IPS DF 6.9 (cell line): ENCODE measurements around the gene SV2C.

Experiments
- DNase-seq: peaks from one replicate; pipeline ENCODE4 v3.0.0-alpha.2; 2013; ENCODE audit warnings: low read depth, low spot score
- H3K27ac ChIP-seq: one replicate; pipeline ENCODE4 v1.5.1; 2013; ENCODE audit warnings: low read length, control low read depth
- H3K27me3 ChIP-seq: 2 replicates; pipeline ENCODE4 v1.6.1; 2013; ENCODE audit warnings: mild to moderate bottlenecking, low read length; ENCODE audit not compliant: control insufficient read depth, insufficient read depth
- H3K36me3 ChIP-seq: 2 replicates; pipeline ENCODE4 v1.6.1; 2013; ENCODE audit warnings: low read length; ENCODE audit not compliant: control insufficient read depth, insufficient read depth
- H3K4me1 ChIP-seq: 2 replicates; pipeline ENCODE4 v1.6.1; 2013; ENCODE audit warnings: low read length; ENCODE audit not compliant: control insufficient read depth, insufficient read depth
- H3K4me3 ChIP-seq: 2 replicates; pipeline ENCODE4 v1.5.1; 2013; ENCODE audit warnings: mild to moderate bottlenecking, low read length
- H3K9me3 ChIP-seq: 2 replicates; pipeline ENCODE4 v1.6.1; 2013; ENCODE audit warnings: low read length, inconsistent platforms; ENCODE audit not compliant: control insufficient read depth, insufficient read depth
- WGBS: extraction: QIAGEN DNeasy Blood & Tissue Kit; methylation state at CpG from one replicate; pipeline ENCODE4 v1.1.7; 2013; ENCODE audit warnings: mixed read lengths, missing lambda C conversion rate; ENCODE audit not compliant: insufficient read length, insufficient coverage; 5-methylcytosine and 5-hydroxymethylcytosine counted together

Gene SV2C

DNA sequence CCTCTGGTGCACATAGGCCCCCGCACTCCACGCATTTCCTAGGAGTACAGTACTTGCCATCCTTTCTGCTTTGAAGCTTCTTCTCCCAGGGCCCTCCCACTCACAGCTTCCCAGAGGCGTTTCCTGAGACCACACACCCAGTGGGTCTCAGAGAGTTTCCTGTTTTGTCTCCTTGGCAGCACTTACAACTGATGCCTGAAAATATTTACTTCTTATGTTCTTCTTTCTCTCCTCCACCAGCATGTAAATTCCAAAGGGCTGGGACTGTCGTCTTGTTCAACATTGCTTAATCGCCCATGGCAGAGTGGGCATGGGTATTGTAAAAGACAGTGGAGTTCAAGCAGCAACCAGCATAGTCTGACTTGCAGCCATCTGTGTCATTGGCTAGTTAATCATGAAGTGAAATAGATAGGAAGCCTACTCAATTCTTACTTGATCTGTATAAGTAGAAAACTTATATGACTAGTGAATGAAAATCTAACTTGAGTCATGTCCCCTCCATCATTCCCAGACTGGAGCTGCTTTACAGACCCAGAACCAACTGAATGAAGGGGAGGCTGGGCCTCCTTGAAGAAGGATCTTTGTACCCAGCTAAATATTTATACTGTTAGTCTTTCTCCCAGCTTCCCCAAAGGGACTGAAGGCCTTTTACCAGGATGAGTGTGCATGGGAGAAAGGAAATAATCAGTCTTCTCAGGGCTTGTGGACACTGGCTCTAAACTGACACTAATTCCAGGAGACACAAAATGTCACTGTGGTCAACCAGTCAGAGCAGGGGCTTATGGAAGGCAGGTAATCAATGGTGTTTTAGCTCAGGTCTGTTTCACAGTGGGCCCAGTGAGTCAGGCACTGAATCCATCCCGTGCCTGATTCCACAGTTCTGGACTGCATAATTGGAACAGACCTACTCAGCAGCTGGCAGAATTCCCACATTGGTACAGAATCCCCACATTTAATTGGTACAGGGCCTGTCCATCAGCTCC, 116.4 kb downstream of the SV2C start:
- no peak overlapping the region for H3K4me3 ChIP-seq
- no CpG with 5 or more reads among the region's 6 CpGs for WGBS
- H3K27me3 ChIP-seq = no peaks in the 10 kb centered on the region
- H3K27ac ChIP-seq = no peak overlapping the region
- H3K36me3 ChIP-seq = no peaks in the 10 kb centered on the region
- H3K4me1 ChIP-seq = no peaks in the 10 kb centered on the region
- no peaks in the 10 kb centered on the region for H3K9me3 ChIP-seq
- DNase-seq = no peak

GRCh38 chr5:76202182-76202581, 119.0 kb downstream of the SV2C start:
- Histone ChIP-seq H3K36me3 (no peaks in the 10 kb centered on the region), H3K4me3 (no peak overlapping the region), H3K4me1 (no peaks in the 10 kb centered on the region), H3K27ac (no peak overlapping the region), H3K27me3 (no peaks in the 10 kb centered on the region), H3K9me3 (no peaks in the 10 kb centered on the region)
- WGBS = no CpG with 5 or more reads among the region's 5 CpGs
- no peak for DNase-seq

DNA sequence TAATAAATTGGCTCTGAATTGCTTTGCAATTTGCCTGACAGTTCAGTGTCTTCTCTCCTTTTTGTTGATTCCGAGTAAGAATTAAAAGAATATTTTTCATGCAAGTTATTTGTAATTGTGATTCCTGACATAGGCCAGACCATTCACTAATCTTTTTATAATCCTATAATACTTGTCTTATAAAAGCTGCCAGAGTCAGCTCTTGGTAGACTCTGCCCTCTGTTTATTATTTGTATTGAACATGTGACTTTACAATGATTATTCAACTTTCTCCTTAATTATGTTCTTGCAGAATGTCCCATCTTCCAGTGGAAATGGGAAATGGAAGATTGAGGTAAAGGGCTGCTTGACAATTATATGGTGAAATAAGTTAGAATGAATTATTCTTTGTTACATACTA, 121.0 kb downstream of the SV2C start:
- H3K27me3 ChIP-seq = no peaks in the 10 kb centered on the region
- no peaks in the 10 kb centered on the region for H3K36me3 ChIP-seq
- WGBS = no CpG with 5 or more reads among the region's 1 CpG
- no peaks in the 10 kb centered on the region for H3K4me1 ChIP-seq
- no peaks in the 10 kb centered on the region for H3K9me3 ChIP-seq
- DNase-seq = no peak
- H3K4me3 ChIP-seq = no peak overlapping the region
- H3K27ac ChIP-seq = no peak overlapping the region

- no peaks in the 10 kb centered on the region for H3K9me3 ChIP-seq
- H3K4me3 ChIP-seq = no peak overlapping the region
- no peaks in the 10 kb centered on the region for H3K36me3 ChIP-seq
- no peak overlapping the region for H3K27ac ChIP-seq
- H3K4me1 ChIP-seq = no peaks in the 10 kb centered on the region
- H3K27me3 ChIP-seq = no peaks in the 10 kb centered on the region
- no CpG with 5 or more reads among the region's 3 CpGs for WGBS
- DNase-seq = no peak
Observed at GRCh38 chr5:76204713-76205112, 121.5 kb downstream of the SV2C start.

GRCh38 chr5:76207120-76207519, 123.9 kb downstream of the SV2C start:
- no CpG with 5 or more reads among the region's 2 CpGs for WGBS

DNA sequence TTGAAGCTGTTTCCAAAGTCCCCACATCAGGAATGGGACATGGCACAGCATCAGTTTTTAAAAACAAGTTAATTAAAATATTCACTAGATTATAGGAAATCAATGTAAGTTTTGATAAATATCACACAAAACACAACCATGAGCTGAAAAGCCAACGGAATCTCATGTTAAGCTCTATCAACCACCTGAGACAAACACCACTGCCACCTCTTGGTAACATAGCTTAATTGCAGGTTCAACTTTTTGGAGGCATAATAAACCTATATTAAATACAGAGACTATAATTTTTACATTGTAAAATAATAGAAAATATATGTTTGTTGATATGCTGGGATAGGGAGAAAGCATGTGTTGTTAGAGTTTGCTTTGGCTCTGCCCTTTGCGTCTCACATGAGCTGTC, 126.1 kb downstream of the SV2C start:
- no peak for DNase-seq
- no CpG with 5 or more reads among the region's 2 CpGs for WGBS
- no peak overlapping the region for H3K27ac ChIP-seq
- no peaks in the 10 kb centered on the region for H3K9me3 ChIP-seq
- H3K4me1 ChIP-seq = no peaks in the 10 kb centered on the region
- H3K4me3 ChIP-seq = no peak overlapping the region
- H3K36me3 ChIP-seq = no peaks in the 10 kb centered on the region
- no peaks in the 10 kb centered on the region for H3K27me3 ChIP-seq

More at GRCh38 chr5:76207120-76207519, 123.9 kb downstream of the SV2C start:
- Histone ChIP-seq H3K4me1 (no peaks in the 10 kb centered on the region), H3K36me3 (no peaks in the 10 kb centered on the region), H3K9me3 (no peaks in the 10 kb centered on the region), H3K27me3 (no peaks in the 10 kb centered on the region), H3K27ac (no peak overlapping the region), H3K4me3 (no peak overlapping the region)
- no peak for DNase-seq

- no peaks in the 10 kb centered on the region for H3K36me3 ChIP-seq
- no peaks in the 10 kb centered on the region for H3K27me3 ChIP-seq
- no peaks in the 10 kb centered on the region for H3K9me3 ChIP-seq
- no peak for DNase-seq
- H3K4me1 ChIP-seq = no peaks in the 10 kb centered on the region
- no peak overlapping the region for H3K27ac ChIP-seq
- no peak overlapping the region for H3K4me3 ChIP-seq
Observed at GRCh38 chr5:76210946-76211345, 127.8 kb downstream of the SV2C start.

- no CpG with 5 or more reads among the region's 1 CpG for WGBS
Observed at GRCh38 chr5:76213858-76214257, 130.7 kb downstream of the SV2C start.

DNA sequence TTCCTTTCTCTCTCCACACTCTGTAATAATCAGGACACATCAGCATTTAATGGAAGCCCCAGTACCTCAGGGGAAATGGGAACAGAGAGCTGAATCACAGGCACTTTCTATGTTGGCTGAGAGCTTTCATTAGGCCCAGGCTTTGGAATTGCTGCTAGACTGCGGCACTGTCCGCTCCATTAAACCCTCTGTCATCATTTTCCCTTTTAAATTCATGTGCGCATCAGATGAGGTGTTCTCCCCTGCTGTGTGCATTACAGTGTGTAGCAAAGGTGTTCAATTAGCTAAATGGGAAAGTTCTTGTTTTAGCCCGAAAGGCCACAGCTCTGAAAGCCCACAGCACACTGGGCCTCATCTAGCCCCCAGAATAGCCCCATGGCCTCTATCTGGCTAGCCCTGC, 133.6 kb downstream of the SV2C start:
- no peak for DNase-seq
- Histone ChIP-seq H3K36me3 (no peaks in the 10 kb centered on the region), H3K4me1 (no peaks in the 10 kb centered on the region), H3K27ac (no peak overlapping the region), H3K4me3 (no peak overlapping the region), H3K27me3 (no peaks in the 10 kb centered on the region), H3K9me3 (no peaks in the 10 kb centered on the region)
- no CpG with 5 or more reads among the region's 4 CpGs for WGBS

More at GRCh38 chr5:76213858-76214257, 130.7 kb downstream of the SV2C start:
- Histone ChIP-seq H3K4me1 (no peaks in the 10 kb centered on the region), H3K9me3 (no peaks in the 10 kb centered on the region), H3K27me3 (no peaks in the 10 kb centered on the region), H3K36me3 (no peaks in the 10 kb centered on the region), H3K27ac (no peak overlapping the region), H3K4me3 (no peak overlapping the region)
- no peak for DNase-seq

GRCh38 chr5:76219636-76220035, 136.5 kb downstream of the SV2C start:
- no peak for DNase-seq
- Histone ChIP-seq H3K4me1 (no peaks in the 10 kb centered on the region), H3K9me3 (no peaks in the 10 kb centered on the region), H3K36me3 (no peaks in the 10 kb centered on the region), H3K27me3 (no peaks in the 10 kb centered on the region), H3K27ac (no peak overlapping the region), H3K4me3 (no peak overlapping the region)
- no CpG with 5 or more reads among the region's 4 CpGs for WGBS

DNA sequence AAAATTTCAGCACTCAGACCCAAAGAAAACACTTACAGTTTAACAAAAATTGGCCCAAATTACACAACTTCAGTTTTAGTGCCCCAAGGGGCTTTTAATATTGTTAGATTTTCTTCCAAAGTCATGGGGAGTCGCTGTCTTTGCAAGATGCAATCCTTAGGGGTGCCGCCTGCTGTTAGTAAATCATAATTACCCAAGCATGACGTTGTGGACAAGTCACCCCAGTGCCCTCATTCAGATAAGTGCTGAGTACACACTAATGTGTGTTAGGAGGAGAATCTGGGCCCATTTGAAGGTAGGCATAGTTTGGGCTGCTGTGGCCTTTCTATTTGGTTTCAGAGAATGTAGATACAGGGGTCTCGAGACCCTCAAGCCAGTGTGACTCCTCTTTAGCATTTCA, 138.1 kb downstream of the SV2C start:
- H3K4me1 ChIP-seq = no peaks in the 10 kb centered on the region
- no CpG with 5 or more reads among the region's 4 CpGs for WGBS
- H3K36me3 ChIP-seq = no peaks in the 10 kb centered on the region
- H3K4me3 ChIP-seq = no peak overlapping the region
- H3K27me3 ChIP-seq = no peaks in the 10 kb centered on the region
- no peak for DNase-seq
- H3K9me3 ChIP-seq = no peaks in the 10 kb centered on the region
- no peak overlapping the region for H3K27ac ChIP-seq
